OCI-LY1 (cell line): ENCODE results near the gene TMEM179.

Source experiments
- H2AFZ ChIP-seq: fragments of 200-600 bp; sonication (generic), shearing (Covaris generic); 2 replicates; pipeline ENCODE4 v1.6.0; 2014; ENCODE audit warnings: antibody characterized with exemption, mild to moderate bottlenecking, low read length
- H3F3A ChIP-seq: fragments of 200-600 bp; sonication (generic), shearing (Covaris generic); 2 replicates; pipeline ENCODE4 v1.6.0; 2014; ENCODE audit warnings: mild to moderate bottlenecking, antibody characterized with exemption, low read length, moderate library complexity; ENCODE audit not compliant: insufficient read depth
- H3K27ac ChIP-seq: fragments of 200-600 bp; sonication (generic); 2 replicates; pipeline ENCODE4 v1.5.1; 2014; ENCODE audit warnings: low read length, mixed run types, mild to moderate bottlenecking, low read depth; ENCODE audit not compliant: poor library complexity, severe bottlenecking
- H3K27me3 ChIP-seq: fragments of 200-600 bp; sonication (generic); 2 replicates; pipeline ENCODE4 v1.6.0; 2014; ENCODE audit warnings: antibody characterized with exemption, mild to moderate bottlenecking, low read length, moderate library complexity; ENCODE audit not compliant: insufficient read depth
- H3K36me3 ChIP-seq: fragments of 200-600 bp; sonication (generic); 2 replicates; pipeline ENCODE4 v1.6.1; 2014; ENCODE audit warnings: mild to moderate bottlenecking, antibody characterized with exemption, low read length, moderate library complexity, mixed read lengths; ENCODE audit not compliant: insufficient read depth
- H3K4me1 ChIP-seq: fragments of 200-600 bp; sonication (generic); 2 replicates; pipeline ENCODE4 v1.5.1; 2014; ENCODE audit warnings: mild to moderate bottlenecking, low read length, moderate library complexity; ENCODE audit not compliant: insufficient read depth, severe bottlenecking
- H3K4me2 ChIP-seq: fragments of 200-600 bp; sonication (generic), shearing (Covaris generic); 2 replicates; pipeline ENCODE4 v1.6.1; 2014; ENCODE audit warnings: low read length
- H3K4me3 ChIP-seq: fragments of 200-600 bp; sonication (generic); 2 replicates; pipeline ENCODE4 v1.5.1; 2014; ENCODE audit warnings: low read length, low read depth, mild to moderate bottlenecking, mixed read lengths; ENCODE audit not compliant: poor library complexity, severe bottlenecking
- H3K79me2 ChIP-seq: fragments of 200-600 bp; shearing (Covaris generic); 2 replicates; pipeline ENCODE4 v1.6.1; 2016; ENCODE audit warnings: mixed run types, low read length, mixed read lengths; ENCODE audit not compliant: insufficient read depth
- H3K9ac ChIP-seq: fragments of 200-600 bp; sonication (generic), shearing (Covaris generic); 2 replicates; pipeline ENCODE4 v1.6.1; 2014; ENCODE audit warnings: mild to moderate bottlenecking, low read length, mixed read lengths
- H3K9me2 ChIP-seq: fragments of 200-600 bp; sonication (generic), shearing (Covaris generic); 2 replicates; pipeline ENCODE4 v1.6.1; 2014; ENCODE audit warnings: low read depth, mild to moderate bottlenecking, low read length, mixed read lengths
- H3K9me3 ChIP-seq: fragments of 200-600 bp; shearing (Covaris generic); 2 replicates; pipeline ENCODE4 v1.6.1; 2014; ENCODE audit warnings: low read length, mixed read lengths
- H4K20me1 ChIP-seq: fragments of 200-600 bp; sonication (generic), shearing (Covaris generic); 2 replicates; pipeline ENCODE4 v1.6.0; 2016; ENCODE audit warnings: mild to moderate bottlenecking, low read length; ENCODE audit not compliant: insufficient read depth
- EZH2 ChIP-seq: fragments of 200-600 bp; sonication (generic), shearing (Covaris generic); IDR thresholded peaks from 2 replicates; pipeline ENCODE4 v1.8.0; 2017; ENCODE audit warnings: borderline replicate concordance, mixed run types, mild to moderate bottlenecking, antibody characterized with exemption, low read length, moderate library complexity, mixed read lengths
- TF ChIP-seq, protein P1 (sequence below): fragments of 200-600 bp; sonication (generic), shearing (Covaris generic); IDR thresholded peaks from 2 replicates; pipeline ENCODE4 v1.5.1; 2017; ENCODE audit warnings: mild to moderate bottlenecking, antibody characterized with exemption, low read length, moderate library complexity, mixed read lengths

Gene TMEM179

DNA sequence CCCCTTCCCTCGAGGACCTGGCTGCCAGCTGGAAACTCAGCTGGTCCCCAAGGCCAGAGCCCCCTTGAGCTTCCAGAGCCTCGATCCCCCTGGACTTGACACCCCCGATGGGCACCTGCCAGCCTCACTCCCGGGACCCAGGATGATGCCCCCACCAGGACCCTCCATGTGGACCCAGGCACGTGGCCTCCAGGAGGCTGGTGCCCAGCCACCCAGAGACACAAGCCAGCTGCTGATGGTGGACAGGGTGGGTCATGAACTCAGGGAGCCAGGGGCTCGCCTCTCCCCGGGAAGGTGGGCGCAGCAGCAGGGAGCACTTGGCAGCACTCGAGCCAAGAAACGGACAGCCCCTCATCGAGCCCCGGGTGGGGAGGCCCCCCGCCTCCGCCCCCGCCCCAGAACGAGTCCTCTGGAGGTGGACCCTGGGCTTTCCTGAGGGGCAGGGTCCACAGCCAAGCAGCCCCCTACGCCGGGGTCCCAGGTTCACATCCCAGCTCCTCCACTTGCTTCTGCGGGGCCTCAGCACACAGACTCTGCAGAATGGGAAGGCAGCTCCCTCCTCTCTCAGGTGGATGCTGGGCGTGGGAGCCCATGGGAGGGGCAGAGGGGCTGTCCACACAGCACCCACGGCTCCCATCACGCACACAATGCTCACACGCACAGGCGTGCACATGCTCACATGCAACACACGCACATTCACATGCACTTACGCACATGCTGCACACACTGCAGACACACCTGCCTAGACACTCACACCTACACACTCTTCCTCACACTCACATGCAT lies 12.9 kb downstream of the TMEM179 start:
- Histone ChIP-seq H3K9ac (no peak overlapping the region), H3F3A (no peaks in the 10 kb centered on the region), H3K9me3 (no peaks in the 10 kb centered on the region), H3K36me3 (no peaks in the 10 kb centered on the region), H3K9me2 (no peaks in the 10 kb centered on the region), H4K20me1 (no peaks in the 10 kb centered on the region), H3K79me2 (no peaks in the 10 kb centered on the region), H3K4me2 (no peak overlapping the region), H3K27ac (no peak overlapping the region), H3K27me3 (no peaks in the 10 kb centered on the region), H3K4me3 (no peak overlapping the region), H3K4me1 (no peaks in the 10 kb centered on the region), H2AFZ (no peak overlapping the region)
- no peak for TF ChIP-seq EZH2
- TF ChIP-seq, protein P1, sequence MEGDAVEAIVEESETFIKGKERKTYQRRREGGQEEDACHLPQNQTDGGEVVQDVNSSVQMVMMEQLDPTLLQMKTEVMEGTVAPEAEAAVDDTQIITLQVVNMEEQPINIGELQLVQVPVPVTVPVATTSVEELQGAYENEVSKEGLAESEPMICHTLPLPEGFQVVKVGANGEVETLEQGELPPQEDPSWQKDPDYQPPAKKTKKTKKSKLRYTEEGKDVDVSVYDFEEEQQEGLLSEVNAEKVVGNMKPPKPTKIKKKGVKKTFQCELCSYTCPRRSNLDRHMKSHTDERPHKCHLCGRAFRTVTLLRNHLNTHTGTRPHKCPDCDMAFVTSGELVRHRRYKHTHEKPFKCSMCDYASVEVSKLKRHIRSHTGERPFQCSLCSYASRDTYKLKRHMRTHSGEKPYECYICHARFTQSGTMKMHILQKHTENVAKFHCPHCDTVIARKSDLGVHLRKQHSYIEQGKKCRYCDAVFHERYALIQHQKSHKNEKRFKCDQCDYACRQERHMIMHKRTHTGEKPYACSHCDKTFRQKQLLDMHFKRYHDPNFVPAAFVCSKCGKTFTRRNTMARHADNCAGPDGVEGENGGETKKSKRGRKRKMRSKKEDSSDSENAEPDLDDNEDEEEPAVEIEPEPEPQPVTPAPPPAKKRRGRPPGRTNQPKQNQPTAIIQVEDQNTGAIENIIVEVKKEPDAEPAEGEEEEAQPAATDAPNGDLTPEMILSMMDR = no peak

DNA sequence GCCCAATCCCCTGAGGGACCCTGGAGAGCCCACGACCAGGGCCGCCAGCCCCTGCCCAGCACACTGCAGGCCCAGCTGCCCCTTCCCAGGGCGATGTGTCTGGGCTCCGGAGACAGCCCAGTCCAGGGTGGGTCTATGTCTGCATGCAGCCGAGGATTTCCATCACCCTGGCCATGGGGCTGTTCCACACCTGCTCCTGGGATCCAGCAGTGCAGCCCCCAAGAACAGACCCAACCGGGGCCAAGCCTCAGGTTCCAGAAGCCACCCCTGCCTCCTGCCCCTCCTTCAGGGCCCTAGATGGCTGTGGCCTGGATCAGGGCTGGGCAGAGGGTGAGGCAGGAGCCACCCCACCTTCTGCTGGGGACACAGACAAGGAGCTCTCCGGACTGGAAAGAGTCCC lies 13.5 kb downstream of the TMEM179 start:
- peaks cover 3% of the 10 kb centered on the region; the same call in 1 of the 2 replicates for H3K27me3 ChIP-seq
- no peak overlapping the region for H2AFZ ChIP-seq
- no peaks in the 10 kb centered on the region for H4K20me1 ChIP-seq
- TF ChIP-seq, protein P1 = no peak
- no peak for TF ChIP-seq EZH2
- H3K79me2 ChIP-seq = no peaks in the 10 kb centered on the region
- H3K36me3 ChIP-seq = no peaks in the 10 kb centered on the region
- no peaks in the 10 kb centered on the region for H3K4me1 ChIP-seq
- no peak overlapping the region for H3K4me2 ChIP-seq
- H3K27ac ChIP-seq = no peak overlapping the region
- no peak overlapping the region for H3K9ac ChIP-seq
- H3F3A ChIP-seq = no peaks in the 10 kb centered on the region
- no peaks in the 10 kb centered on the region for H3K9me3 ChIP-seq
- no peaks in the 10 kb centered on the region for H3K9me2 ChIP-seq
- no peak overlapping the region for H3K4me3 ChIP-seq

DNA sequence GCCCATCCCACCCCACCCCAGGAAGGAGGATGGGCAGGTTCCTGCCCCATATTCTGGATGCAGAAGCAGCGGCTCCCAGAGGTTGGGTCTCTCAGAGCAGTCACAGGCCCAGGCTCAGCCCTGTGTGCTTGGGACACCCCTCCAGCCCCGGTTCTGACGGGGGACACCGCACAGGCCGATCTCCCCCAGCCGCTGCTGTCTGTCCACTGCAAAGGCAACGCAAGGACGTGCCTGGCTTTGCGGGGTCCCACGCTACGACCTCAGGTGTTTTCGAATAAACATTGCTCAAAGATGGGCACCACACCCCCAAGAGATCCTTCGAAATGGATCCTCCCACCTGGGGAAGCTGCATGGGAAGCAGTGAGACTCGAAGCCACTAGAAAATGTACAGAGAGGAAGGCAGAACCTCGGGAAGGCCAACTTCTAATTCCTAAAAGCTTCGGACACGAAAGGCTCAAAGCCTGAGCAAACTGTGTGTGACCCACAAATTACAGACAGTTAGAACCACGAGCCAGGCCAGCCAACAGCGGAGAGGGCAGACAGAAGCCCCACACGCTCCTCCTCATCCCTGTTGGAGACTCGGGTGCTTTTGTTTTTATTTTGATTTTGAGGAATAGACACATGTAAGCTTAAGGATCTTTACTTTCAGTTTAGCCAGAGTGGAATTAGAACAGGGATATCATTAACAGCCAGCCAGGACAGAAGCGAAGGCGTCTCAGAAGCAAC lies 14.2 kb downstream of the TMEM179 start:
- Histone ChIP-seq H3K27ac (no peak overlapping the region), H3F3A (no peaks in the 10 kb centered on the region), H3K27me3 (peaks cover 4% of the 10 kb centered on the region; the same call in 1 of the 2 replicates), H3K79me2 (no peaks in the 10 kb centered on the region), H3K4me2 (no peak overlapping the region), H2AFZ (no peak overlapping the region), H3K9ac (no peak overlapping the region), H3K4me1 (no peaks in the 10 kb centered on the region), H3K4me3 (no peak overlapping the region), H3K36me3 (no peaks in the 10 kb centered on the region), H3K9me2 (no peaks in the 10 kb centered on the region), H3K9me3 (no peaks in the 10 kb centered on the region), H4K20me1 (no peaks in the 10 kb centered on the region)
- TF ChIP-seq, protein P1 = no peak
- TF ChIP-seq EZH2 = no peak
